NCI-H2081 treated with DMSO at 0.1 percent for 48 hours (cell line): Measurements from ENCODE around the gene AKT1S1.

Experiments used
- DNase-seq: peaks from one replicate; lab custom pipeline; 2025; lab: John Stamatoyannopoulos, UW

The AKT1S1 gene

GRCh38 chr19:49866933-49867782 lies 10.0 kb downstream of the AKT1S1 start, which contains the start of gene PNKP:
PNKP (minus strand) TSS chr19:49867576; CDS start chr19:49867204, 372 bp downstream.
- DNase-seq, result peak; percentile 56

- DNase-seq, result no peak
Observed at GRCh38 chr19:49864890-49865289, 12.3 kb downstream of the AKT1S1 start.

DNA sequence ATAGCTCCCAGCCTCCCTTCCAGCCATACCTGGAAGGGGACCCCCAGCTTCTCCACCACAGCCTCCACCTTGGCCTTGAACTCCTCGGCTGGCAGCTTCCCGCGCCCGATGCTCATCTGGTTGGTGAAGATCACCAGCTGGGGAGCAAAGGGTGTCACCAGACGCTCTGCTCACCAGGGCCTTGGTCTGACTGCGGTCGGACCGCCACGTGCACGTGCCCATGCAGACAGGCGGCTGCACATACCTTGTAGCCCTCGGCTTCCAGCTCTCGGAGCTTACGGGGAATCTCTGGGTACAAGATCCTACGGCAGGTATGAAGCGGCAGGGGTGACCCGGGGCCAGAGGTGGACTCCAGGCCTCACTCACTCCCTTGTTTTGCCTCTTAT lies 13.2 kb downstream of the AKT1S1 start:
- no peak for DNase-seq

- DNase-seq, result no peak
Observed at GRCh38 chr19:49863254-49863934, 13.8 kb downstream of the AKT1S1 start.

DNA sequence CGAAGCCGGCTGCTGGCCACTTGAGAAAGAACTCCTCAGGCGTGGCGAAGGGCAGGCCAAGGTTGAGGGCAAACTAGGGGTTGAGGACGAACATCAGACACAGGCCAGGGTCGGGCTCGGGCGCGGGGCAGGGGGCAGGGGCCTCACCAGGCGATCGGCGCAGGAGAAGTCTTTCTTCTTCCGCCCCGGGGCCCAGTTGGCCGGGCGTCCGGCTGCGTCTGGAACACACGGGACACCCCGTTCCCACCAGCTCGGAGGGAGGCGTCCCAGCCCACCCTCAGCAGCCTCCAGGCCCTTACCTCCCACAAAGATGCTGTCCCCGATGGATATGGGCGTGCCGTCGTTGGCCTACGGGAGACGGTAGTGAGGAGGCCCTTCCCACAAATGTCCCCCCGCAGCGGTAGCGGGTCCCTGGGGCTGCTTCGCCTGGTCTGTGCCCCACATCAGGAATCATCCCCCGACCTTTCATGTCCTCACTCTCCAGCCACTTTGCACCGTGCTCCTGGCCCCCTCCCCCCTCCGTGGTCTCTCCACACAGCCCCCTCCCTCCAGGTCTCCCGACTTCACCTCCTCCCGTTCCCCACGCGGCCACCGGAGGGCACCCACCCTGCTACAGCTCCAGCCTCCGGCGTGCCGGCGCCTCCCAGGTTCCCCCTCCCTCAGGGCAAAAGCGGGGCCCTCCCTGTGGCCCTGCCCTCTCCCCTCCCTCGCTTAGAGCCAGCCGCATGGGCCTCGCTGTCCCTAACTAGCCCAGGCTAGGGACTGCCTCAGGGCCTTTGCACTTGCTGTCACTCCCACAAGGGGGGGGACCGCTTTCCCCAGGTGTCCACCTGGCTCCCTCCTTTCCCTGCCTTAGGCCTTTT lies 14.5 kb downstream of the AKT1S1 start:
- DNase-seq, result no peak

DNA sequence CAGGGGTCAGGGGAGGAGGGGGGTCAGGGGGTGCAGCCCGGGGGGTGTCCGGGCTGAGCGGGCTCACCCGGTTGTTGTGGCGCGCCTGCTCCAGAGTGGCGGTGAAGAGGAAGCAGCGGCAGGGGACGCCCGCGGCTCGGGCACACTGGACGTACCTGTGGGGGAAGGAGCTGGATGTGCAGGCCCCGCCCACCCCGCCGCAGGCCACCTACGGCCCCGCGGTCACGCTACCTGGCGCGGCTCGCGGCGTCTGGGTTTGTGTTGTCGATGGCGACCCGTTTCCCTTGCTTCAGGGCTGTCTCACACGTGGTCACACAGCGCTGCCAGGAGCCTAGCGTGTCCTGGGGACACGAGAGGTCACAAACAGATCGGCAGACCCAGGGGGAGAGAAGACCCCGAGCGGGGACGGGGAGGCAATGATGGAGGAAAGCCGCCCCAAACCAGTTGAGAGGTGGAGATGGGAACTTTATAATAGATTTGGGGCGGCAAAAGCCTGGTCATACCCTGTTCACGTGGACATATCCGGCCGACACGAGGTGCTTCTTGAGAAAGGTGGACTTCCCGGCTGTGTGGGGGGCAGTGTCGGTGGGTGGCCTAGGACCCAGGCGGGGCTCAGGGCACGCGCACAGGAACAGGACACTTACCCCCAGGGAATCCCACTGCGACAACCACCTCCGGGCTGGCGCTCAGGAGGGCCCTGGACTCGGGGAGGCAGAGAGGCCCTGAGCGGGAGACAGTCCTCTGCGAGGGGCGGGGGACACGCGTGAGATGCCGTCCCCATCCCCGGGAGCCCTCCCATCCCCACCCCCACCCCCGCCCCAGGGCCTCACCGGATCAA lies 15.4 kb downstream of the AKT1S1 start:
- no peak for DNase-seq

DNA sequence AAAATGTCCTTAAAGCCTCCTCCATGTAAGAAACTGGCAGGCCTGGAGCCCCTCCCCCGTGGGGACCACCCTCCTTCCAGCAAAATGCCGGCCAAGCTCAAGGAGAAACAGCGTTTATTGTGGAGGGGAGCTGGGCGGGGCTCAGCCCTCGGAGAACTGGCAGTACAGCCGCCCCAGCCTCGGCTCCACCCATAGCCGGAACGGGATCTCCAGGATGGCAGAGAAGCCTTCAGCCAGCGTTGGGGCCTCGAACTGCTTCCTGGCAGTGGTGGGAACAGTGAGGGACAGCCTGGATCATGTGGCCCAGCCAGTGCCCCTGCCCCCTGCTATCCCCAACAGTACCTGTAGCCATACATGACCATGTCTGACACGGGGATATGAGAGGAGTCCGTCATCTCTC lies 16.0 kb downstream of the AKT1S1 start:
- DNase-seq, result no peak

DNA sequence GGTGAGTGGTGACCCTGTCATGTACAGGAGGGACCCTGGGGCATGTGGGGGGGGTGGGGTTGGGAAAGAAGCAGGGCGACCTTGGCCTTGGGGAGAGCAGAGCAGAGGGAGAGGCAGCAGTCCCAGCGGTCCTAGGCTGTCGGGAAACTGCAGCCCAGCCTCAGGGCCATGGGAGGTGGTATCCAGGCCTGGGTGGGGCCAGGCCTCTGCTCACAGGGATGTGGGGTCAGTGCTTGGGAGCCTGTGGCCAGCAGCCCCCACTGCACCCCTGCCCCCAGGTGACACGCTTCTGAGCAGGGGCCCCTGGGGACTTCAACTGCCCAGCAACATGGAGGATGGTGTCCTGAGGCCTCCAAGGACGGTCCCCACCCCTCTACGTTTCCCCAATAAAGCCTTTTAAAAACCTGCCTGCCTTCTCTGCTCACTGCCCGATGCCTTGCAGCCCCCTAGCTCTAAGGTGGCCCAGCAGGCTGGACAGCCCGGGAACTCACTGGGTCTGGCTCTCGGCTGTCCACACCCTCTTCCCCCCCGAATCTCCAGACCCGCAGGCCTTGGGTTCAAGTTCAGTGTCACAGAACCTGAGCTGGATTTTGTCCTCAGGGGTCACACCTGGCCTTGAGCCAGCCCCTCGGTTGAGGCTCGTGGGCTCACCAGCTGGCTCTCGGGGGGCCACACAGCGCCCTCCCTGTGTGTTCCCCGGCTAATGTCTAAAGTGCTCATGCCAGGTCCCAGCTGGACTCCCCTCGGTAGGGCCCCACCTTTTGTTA lies 16.6 kb downstream of the AKT1S1 start:
- no peak for DNase-seq

GRCh38 chr19:49859682-49860335 lies 17.3 kb downstream of the AKT1S1 start:
- no peak for DNase-seq

- no peak for DNase-seq
Observed at GRCh38 chr19:49858088-49858985, 18.8 kb downstream of the AKT1S1 start.

- DNase-seq, result no peak
Observed at GRCh38 chr19:49857838-49858087, 19.4 kb downstream of the AKT1S1 start.

DNA sequence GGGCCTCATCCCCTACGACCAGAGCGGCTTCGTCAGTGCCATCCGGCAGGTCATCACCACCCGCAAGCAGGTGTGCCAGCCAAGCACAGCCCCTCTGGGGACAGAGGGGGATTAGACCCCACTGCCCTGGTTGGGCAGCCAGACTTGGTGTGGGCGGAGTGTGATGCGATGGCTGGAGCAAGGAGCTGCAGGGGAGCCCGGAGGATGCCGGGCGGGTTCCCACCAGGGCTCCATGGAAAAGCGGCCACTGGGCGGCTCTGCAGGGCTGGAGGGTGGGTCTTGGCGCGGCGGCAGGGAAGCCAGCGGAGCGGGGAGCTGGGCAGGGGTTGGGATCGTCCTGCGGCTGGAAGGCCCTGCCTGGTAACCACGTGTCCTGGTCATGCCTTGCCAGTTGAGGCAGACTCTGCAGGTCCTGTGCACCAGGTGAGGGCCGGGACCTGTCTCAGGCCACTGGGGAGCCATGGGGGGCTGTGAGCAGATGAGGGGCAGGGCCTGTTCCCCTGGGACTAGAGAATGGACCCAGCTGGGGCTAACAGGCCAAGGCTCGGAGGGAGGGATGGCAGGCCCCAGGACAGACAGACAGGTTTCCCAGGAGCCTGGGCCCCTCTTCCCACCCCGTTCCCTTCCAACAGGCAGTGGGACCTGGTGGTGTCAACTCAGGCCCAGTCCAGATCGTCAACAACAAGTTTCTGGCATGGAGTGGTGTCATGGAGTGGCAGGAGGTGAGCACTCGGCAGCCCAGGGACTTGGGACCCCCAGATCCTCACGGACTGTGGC lies 19.9 kb downstream of the AKT1S1 start:
- DNase-seq, result no peak

DNA sequence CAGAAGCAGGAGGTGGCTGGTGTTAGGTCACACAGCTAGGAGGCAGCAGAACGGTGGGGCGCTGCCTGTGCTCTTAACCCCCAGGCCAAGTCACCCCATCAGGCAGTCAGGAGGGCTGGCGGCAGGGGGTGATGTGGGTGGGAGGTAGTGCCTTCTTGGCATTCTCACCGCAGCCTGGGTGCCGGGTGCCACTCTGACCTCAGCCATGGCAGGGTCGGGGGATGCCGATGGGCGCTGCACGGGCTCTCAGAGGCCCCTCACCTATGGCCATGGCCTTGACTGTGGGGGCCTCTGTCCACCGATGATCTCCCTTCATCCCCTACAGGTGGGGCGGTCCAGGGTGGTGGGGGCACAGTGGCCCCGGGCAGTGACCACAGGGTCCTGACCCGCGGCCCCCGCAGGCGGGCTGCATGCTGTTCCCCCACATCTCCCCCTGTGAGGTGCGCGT lies 20.6 kb downstream of the AKT1S1 start:
- DNase-seq, result no peak

DNA sequence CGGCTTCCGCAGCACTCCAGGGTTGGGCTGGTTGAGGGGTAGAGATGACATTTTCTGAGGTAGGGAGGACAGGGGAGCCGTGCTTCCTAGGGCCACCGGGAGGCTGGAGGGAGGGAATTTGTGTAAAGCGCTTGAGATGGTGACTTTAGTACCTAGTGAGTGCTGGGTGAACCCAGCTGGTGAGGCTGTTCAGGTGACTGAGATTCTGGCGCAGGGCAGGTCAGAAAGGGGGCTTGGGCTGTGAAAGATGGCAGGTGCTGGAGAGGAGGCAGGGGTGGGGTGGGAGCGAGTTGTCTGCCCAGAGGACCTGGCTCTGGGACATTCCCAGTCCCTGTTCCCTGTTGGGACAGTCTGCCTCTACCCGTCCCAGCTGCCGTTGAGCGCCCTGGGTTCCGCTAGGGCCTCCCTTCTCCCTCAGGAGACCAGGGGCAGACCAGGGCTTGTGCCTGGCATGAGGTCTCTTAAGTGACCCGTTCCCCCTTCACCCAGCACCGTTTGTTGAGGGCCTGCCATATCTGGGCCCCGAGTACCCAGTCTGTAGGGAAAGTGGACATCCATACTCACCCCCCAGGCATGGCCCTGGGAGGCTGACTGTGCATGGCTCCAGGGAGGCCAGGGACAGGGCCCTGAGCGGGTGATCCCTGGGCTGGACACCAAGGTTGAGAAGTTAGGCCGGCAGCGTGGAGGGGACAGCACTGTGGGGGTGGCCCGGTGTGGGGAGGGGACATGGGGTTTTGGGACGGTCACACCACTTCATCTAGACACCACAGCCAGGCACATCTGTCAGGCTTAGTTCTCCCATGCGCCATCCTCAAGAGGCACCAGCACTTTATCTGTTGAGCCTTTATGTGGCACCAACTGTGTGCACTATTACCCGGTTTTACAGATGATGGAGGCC lies 21.2 kb downstream of the AKT1S1 start:
- DNase-seq, result no peak

- no peak for DNase-seq
Observed at GRCh38 chr19:49855277-49855675, 21.9 kb downstream of the AKT1S1 start.

GRCh38 chr19:49854378-49855263 lies 22.5 kb downstream of the AKT1S1 start:
- no peak for DNase-seq
